Iris pigment epithelial cell (primary cell): Measurements from ENCODE around the gene SLC38A1.
"Not testable (repeated sequence)": the region's sequence is repeated elsewhere in the genome, so short reads cannot be mapped to it uniquely, and the experiment has no call there.

Experiments used
- DNase-seq: peaks from one replicate; pipeline ENCODE4 v3.0.0-alpha.2; 2011; ENCODE audit warnings: low read depth

The SLC38A1 gene

DNA sequence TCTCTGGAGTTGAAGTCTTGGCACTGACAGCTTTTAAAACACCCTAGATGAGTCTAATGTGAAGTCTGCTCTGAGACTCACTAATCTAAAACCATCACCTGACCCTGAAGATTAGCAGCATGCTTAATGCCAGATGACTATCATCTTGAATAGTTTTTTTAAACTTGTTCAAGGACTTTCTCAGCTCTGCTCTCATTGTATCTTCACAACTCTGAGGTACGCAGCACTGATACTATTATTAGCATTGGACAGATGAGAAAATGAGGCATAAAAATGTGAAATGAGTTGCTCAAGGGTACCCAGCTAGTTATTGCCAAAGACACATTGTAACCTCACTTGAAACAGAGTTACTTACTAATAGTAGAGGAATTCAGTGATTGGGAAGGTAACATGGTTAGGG lies 4.8 kb downstream of the SLC38A1 start:
- peak; percentile 79 for DNase-seq

GRCh38 chr12:46263140-46264016 lies 5.5 kb downstream of the SLC38A1 start:
- no peak for DNase-seq

DNA sequence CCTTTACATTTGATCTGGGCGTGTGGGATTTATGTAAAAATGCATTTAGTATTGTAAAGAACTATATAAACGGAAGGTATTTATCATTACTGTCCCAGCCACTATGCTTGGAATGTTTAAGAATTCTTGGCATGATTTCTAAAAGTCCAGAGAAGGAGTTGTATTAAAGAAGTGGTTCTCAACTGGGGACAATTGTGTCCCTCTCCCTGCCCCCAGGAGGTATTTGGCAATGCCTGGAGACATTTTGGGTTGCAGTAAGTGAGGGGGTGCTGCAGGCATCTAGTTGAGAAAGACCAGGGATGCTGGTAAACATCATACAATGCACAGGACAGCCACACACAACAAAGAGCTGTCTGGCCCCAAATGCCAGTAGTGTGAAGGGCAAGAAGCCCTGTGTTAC lies 7.2 kb downstream of the SLC38A1 start:
- no peak for DNase-seq

DNA sequence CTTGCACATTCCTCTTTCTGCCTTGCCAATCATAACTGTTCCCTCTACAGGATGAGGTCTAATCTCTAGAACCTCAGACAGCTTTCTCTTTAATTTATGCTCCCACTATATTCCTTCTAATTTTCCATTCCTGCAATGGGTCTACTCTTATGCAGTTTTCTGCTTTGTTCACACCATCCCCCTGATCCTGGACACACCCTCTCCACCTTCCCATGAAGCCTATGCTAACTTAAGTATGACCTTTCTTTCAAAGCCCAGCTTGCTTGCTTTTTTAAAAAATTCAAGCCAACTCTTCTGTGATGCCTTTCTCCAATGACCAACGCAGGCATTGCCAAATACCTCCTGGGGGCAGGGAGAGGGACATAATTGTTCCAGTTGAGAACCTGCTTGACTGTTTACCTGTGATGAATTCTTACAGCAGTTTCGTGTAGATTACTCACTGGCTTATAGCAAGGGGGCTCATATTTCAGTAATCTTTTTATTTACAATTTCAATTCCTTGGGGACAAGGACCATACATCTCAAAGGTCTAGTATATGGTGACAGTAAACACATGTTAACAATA lies 7.8 kb downstream of the SLC38A1 start:
- no peak for DNase-seq

- DNase-seq, result peak; percentile 66
These were observed 8.5 kb downstream of the SLC38A1 start for GRCh38 chr12:46260124-46260912.

GRCh38 chr12:46259713-46260112 lies 9.1 kb downstream of the SLC38A1 start:
- no peak for DNase-seq

DNA sequence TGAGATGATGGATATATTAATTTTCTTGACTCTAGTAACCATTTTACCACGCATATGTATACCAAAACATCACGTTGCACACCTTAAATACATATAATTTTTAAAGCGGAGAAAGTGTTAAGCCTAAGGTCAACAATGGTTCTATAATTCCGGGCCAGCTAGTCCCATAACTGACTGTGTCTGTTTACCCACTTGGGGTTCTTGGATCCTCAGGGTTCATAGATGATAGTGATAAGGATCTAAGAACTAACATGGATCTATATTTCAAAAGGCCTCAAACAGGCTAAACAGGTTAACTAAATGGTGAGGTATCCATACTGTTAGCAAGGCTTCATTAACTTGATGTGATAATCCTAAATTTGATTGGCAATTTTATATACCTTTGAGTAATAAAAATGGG lies 9.8 kb downstream of the SLC38A1 start:
- DNase-seq, result no peak

DNA sequence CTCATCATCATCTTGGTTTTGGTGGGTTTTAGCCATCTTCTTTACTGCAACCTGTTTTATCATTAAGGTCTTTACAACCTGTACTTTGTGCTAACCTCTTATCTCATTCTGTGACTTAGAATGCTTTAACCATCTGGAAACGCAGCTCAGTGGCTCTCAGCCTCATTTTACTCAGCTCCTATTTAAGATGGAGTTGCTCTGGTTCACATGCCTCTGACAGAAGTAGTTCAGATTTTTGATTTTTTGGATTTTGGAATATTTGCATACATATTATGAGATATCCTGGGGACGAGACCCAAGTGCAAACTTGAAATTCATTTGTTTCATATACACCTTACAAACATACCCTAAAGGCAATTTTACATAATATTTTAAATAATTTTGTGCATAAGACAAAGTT lies 10.7 kb downstream of the SLC38A1 start:
- DNase-seq, result no peak

DNA sequence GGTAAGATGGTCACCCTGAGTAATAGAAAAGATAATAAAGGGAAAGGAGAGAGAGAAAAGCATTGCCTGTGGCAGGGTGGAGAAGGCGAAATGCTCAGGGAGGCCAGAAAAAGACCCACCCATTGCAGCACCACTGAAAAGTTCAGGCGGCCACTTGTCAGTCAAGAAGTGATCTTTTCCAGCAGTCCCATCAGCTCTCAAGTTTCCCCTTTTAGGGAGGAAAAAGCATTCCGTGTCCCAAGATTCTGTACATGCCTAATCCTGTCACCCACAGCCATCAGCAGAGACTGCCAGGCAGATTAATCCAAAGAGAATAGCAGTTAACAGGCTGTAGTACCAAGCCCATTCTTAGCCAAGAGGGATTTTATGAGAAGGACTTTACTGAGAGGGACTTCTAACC lies 11.9 kb downstream of the SLC38A1 start:
- no peak for DNase-seq

- no peak for DNase-seq
These were observed 15.2 kb downstream of the SLC38A1 start for GRCh38 chr12:46253544-46254162.

DNA sequence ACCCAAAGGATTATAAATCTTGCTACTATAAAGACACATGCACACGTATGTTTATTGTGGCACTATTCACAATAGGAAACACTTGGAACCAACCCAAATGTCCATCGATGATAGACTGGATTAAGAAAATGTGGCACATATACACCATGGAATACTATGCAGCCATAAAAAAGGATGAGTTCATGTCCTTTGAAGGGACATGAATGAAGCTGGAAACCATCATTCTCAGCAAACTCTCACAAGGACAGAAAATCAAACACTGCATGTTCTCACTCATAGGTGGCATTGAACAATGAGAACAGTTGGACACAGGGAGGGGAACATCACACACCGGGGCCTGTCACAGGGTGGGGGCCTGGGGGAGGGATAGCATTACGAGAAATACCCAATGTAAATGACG lies 16.8 kb downstream of the SLC38A1 start:
- DNase-seq, result not testable (repeated sequence)

DNA sequence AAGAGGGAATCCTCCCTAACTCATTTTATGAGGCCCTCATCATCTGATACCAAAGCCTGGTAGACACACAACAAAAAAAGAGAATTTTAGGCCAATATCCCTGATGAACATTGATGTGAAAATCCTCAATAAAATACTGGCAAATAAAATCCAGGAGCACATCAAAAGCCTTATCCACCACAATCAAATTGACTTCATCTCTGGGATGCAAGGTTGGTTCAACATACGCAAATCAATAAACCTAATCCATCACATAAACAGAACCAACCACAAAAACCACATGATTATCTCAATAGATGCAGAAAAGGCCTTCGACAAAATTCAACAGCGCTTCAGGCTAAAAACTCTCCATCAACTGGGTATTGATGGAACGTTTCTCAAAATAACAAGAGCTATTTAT lies 18.9 kb downstream of the SLC38A1 start:
- DNase-seq, result not testable (repeated sequence)

GRCh38 chr12:46246021-46246700 lies 22.7 kb downstream of the SLC38A1 start:
- DNase-seq, result no peak

DNA sequence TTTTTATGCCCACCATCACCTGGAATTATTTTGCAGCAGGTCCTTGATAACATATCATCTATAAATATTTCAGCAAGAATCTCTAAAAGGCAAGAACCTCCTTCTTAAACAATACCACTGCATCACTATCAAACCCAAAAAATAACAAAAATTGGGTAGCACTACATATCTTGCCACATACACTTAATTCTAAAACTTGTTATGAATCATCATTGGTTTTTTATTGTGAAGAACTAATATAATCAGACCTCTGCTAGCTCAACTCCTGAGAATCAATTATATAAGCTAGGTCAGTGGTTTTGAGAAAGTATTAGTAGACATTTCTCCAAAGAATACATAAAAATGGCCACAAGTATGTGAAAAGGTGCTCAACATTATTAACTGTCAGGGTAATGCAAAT lies 23.8 kb downstream of the SLC38A1 start:
- DNase-seq, result no peak

- DNase-seq, result no peak
These were observed 24.4 kb downstream of the SLC38A1 start for GRCh38 chr12:46244273-46244915.

GRCh38 chr12:46242569-46242968 lies 26.3 kb downstream of the SLC38A1 start:
- DNase-seq, result no peak

DNA sequence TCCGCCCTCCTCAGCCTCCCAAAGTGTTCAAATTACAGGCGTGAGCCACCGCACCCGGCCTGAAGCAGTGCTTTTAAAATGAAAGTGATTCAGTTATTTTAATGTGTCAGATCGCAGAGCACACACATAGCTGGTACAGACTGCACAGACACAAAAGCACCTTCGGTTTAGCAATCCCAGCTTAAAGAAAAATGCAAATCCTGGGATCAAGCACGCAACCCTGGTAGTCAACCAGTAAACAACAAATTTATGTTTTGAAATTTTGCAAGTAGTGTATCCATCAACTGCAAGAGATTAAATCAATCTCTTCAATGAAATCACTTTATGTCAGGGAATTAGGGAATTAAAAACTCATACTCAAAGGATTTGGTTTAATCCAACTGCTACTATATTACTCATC lies 28.4 kb downstream of the SLC38A1 start:
- DNase-seq, result no peak

DNA sequence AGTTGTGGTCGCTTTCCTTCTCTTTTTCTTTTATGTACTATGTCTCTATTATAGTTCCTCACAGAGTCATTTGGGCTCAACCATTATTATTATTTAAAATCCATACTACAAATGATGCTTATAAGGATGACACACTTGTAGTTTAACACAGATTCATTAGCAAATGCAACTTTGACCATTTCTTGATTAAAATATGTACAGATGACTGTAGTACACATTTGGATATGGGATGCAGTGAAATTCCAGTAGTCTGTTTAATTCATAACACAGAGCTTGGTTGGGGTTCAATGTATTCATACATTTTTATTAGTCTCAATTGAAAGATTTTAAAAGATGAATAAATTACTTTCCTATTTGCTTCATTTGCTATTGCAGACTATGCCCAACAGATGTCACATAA lies 30.0 kb downstream of the SLC38A1 start:
- DNase-seq, result no peak

- DNase-seq, result no peak
These were observed 31.3 kb downstream of the SLC38A1 start for GRCh38 chr12:46237371-46238045.

GRCh38 chr12:46234000-46234399 lies 34.8 kb downstream of the SLC38A1 start:
- DNase-seq, result no peak

GRCh38 chr12:46233423-46233822 lies 35.4 kb downstream of the SLC38A1 start:
- DNase-seq, result no peak
